Endothelial cell of umbilical vein (primary cell): ENCODE measurements around the gene ACSF3. TPM values are rescaled to one million over a fixed set of nuclear protein-coding genes. Genes with fewer than 3 reads are reported as not detected.

ENCODE experiments used
- BruUV-seq: library from RNA; stranded (reverse); fragments of 400-500 nt; replicated peaks from 2 replicates; lab custom pipeline; 2021; lab: Mats Ljungman, UMichigan
- CTCF ChIA-PET: fragments of 300-600, 350-600 bp; sonication (Branson Sonifier 250); formaldehyde crosslinking; loops from one replicate; lab custom pipeline; 2021; ENCODE audit warnings: antibody characterized with exemption, inconsistent platforms; lab: Charles Lee
- POLR2A ChIA-PET: fragments of 300-600, 350-600 bp; sonication (Branson Sonifier 250); formaldehyde crosslinking; loops from one replicate; lab custom pipeline; 2021; ENCODE audit warnings: antibody characterized with exemption, inconsistent platforms; lab: Charles Lee
- DNase-seq: peaks from one replicate; pipeline ENCODE4 v3.0.0-alpha.2; 2011; ENCODE audit warnings: low read depth, low spot score
- FAIRE-seq: peaks from 2 replicates; lab custom pipeline; 2011; peaks lifted over from hg19 to GRCh38; lab: Jason Lieb, UNC
- H2AFZ ChIP-seq: 2 replicates; pipeline ENCODE4 v1.6.0; 2012; ENCODE audit warnings: low read depth, low read length, control low read depth, inconsistent platforms
- H3K27ac ChIP-seq: 2 replicates; pipeline ENCODE4 v1.5.1; 2011; ENCODE audit warnings: low read depth, mild to moderate bottlenecking, control low read depth, low read length, moderate library complexity; ENCODE audit not compliant: insufficient read depth
- H3K27me3 ChIP-seq, 2 experiments: 2 replicates each; pipeline versions ENCODE4 v1.6.0 to v1.6.1; 2011; ENCODE audit warnings: low read length in 2 of 2, mixed read lengths in 1 of 2; ENCODE audit not compliant: control insufficient read depth in 2 of 2, insufficient read depth in 2 of 2
- H3K36me3 ChIP-seq, 2 experiments: 2 replicates in 1 of 2; 3 replicates in 1 of 2; pipeline ENCODE4 v1.5.1; 2011; ENCODE audit warnings: low read length in 2 of 2, mild to moderate bottlenecking in 1 of 2, moderate library complexity in 1 of 2; ENCODE audit not compliant: control insufficient read depth in 2 of 2, insufficient read depth in 2 of 2; ENCODE audit errors: extremely low read depth in 1 of 2
- H3K4me1 ChIP-seq: 3 replicates; pipeline ENCODE4 v1.5.1; 2011; ENCODE audit warnings: mild to moderate bottlenecking, low read length; ENCODE audit not compliant: control insufficient read depth, insufficient read depth; ENCODE audit errors: extremely low read depth
- H3K4me2 ChIP-seq: 2 replicates; pipeline ENCODE4 v1.6.1; 2011; ENCODE audit warnings: low read length, control low read depth, mixed read lengths; ENCODE audit not compliant: insufficient read depth
- H3K4me3 ChIP-seq, 3 experiments: fragments of 200-600 bp in 1 of 3; sonication (generic), shearing (Covaris generic) in 1 of 3; replicated peaks in 1 of 3; 2 replicates each; pipeline ENCODE4 v1.5.1; 2011 to 2016; ENCODE audit warnings: control low read depth in 3 of 3, low read length in 3 of 3, mild to moderate bottlenecking in 2 of 3, inconsistent platforms in 1 of 3, low read depth in 1 of 3, moderate library complexity in 1 of 3; ENCODE audit not compliant: insufficient read depth in 1 of 3
- H3K79me2 ChIP-seq: 2 replicates; pipeline ENCODE4 v1.6.0; 2012; ENCODE audit warnings: low read length, inconsistent platforms; ENCODE audit not compliant: control insufficient read depth, insufficient read depth
- H3K9ac ChIP-seq: replicated peaks from 2 replicates; pipeline ENCODE3; 2011; ENCODE audit warnings: low read length, control low read depth; ENCODE audit not compliant: insufficient read depth; ENCODE audit errors: extremely low read depth
- H3K9me1 ChIP-seq: replicated peaks from 3 replicates; pipeline ENCODE4 v1.6.0; 2011; ENCODE audit warnings: mild to moderate bottlenecking, low read length; ENCODE audit not compliant: control insufficient read depth, insufficient read depth; ENCODE audit errors: extremely low read depth
- H3K9me3 ChIP-seq: replicated peaks from 2 replicates; pipeline ENCODE4 v1.5.1; 2012; ENCODE audit warnings: low read length, inconsistent platforms; ENCODE audit not compliant: control insufficient read depth, insufficient read depth
- H4K20me1 ChIP-seq: replicated peaks from 2 replicates; pipeline ENCODE3; 2011; ENCODE audit warnings: mild to moderate bottlenecking, low read length; ENCODE audit not compliant: control insufficient read depth, insufficient read depth; ENCODE audit errors: extremely low read depth
- CTCF ChIP-seq, 2 donors: IDR thresholded peaks; 1 replicate in 1 of 2; 2 replicates in 1 of 2; pipeline ENCODE4 v1.5.1; 2011; ENCODE audit warnings: low read length in 2 of 2, mild to moderate bottlenecking in 2 of 2, moderate library complexity in 2 of 2, control low read depth in 1 of 2, inconsistent platforms in 1 of 2, low read depth in 1 of 2; ENCODE audit not compliant: insufficient read depth in 1 of 2; ENCODE audit errors: extremely low read depth in 1 of 2
- EZH2 ChIP-seq: IDR thresholded peaks from 2 replicates; pipeline ENCODE4 v1.6.1; 2012; ENCODE audit warnings: borderline replicate concordance, low read depth, mild to moderate bottlenecking, moderate library complexity, low read length, inconsistent platforms; ENCODE audit not compliant: severe bottlenecking
- FOS ChIP-seq: IDR thresholded peaks from 2 replicates; pipeline ENCODE4 v1.6.1; 2011; ENCODE audit warnings: mild to moderate bottlenecking, low read length, moderate library complexity, borderline replicate concordance; ENCODE audit not compliant: insufficient read depth
- GATA2 ChIP-seq: IDR thresholded peaks from 2 replicates; pipeline ENCODE4 v1.7.0; 2011; ENCODE audit warnings: low read depth, mild to moderate bottlenecking, moderate library complexity, mixed read lengths, low read length; ENCODE audit not compliant: insufficient read length, insufficient read depth
- JUN ChIP-seq: IDR thresholded peaks from 2 replicates; pipeline ENCODE4 v1.6.1; 2011; ENCODE audit warnings: borderline replicate concordance, low read depth; ENCODE audit not compliant: insufficient read length, insufficient read depth
- MAX ChIP-seq: IDR thresholded peaks from 2 replicates; pipeline ENCODE4 v1.6.1; 2011; ENCODE audit not compliant: insufficient read depth, insufficient read length
- MYC ChIP-seq: IDR thresholded peaks from one replicate; pipeline ENCODE4 v1.6.1; 2011; ENCODE audit warnings: mild to moderate bottlenecking, low read depth, low read length
- POLR2A ChIP-seq: IDR thresholded peaks from 2 replicates; pipeline ENCODE4 v1.6.1; 2012; ENCODE audit warnings: low read depth, mild to moderate bottlenecking, control low read depth, low read length
- POLR2AphosphoS5 ChIP-seq: IDR thresholded peaks from 2 replicates; pipeline ENCODE4 v1.6.1; 2012; ENCODE audit warnings: low read depth, mild to moderate bottlenecking, control low read depth, low read length, moderate library complexity; ENCODE audit not compliant: insufficient read depth
- dilution Hi-C: fragments of 300-500 bp; cut with MboI; formaldehyde crosslinking; loops from one replicate; pipeline ENCODE4 v1.15.0; 2019; ENCODE audit warnings: low sequenced_read_pairs; ENCODE audit not compliant: extremely low pct_ligation_motif_present
- intact Hi-C: fragments of 100-400 bp; cut with micrococcal nuclease; formaldehyde crosslinking; loops from one replicate; pipeline ENCODE4 v1.10.0; 2022
- polyA plus RNA-seq, 4 experiments: library from polyadenylated mRNA; depleted of rRNA in 3 of 4; stranded (reverse) in 3 of 4; unstranded in 1 of 4; fragments of >200 nt; gene quantifications; 2 replicates each; pipeline versions ENCODE4 v1.2.1 to v1.2.3, GENCODE V29; 2011 to 2012; ENCODE audit warnings: missing spikeins in 1 of 4
- total RNA-seq: library from RNA; stranded (reverse); gene quantifications from 2 replicates; pipeline ENCODE4 v1.2.3, GENCODE V29; 2021

ACSF3 gene
- total and polyA plus RNA-seq, 2 donors (not counting 3 experiments of a cell fraction or from before 2014, with no cell fraction given): 18.6 to 33.2 TPM

GRCh38 chr16:89132194-89133005 is 38.7 kb downstream of the ACSF3 start:
- Histone ChIP-seq H2AFZ (no peak overlapping the region), H3K27ac (no peak overlapping the region), H3K4me2 (no peak overlapping the region), H3K4me3 (no peak overlapping the region), H3K27me3 (no peaks in the 10 kb centered on the region), H3K9ac (no peak overlapping the region), H3K9me3 (no peaks in the 10 kb centered on the region), H3K79me2 (no peaks in the 10 kb centered on the region), H3K36me3 (peaks cover 0 to 10% of the 10 kb centered on the region in 2 experiments), H4K20me1 (peaks cover 2% of the 10 kb centered on the region), H3K9me1 (no peaks in the 10 kb centered on the region), H3K4me1 (no peaks in the 10 kb centered on the region)
- ChIA-PET POLR2A (no interaction called here), CTCF (no interaction called here)
- DNase-seq: no peak
- TF ChIP-seq JUN (no peak), GATA2 (no peak), CTCF (IDR thresholded peaks at IDR 0.05; ENCODE audit: extremely low read depth in 1 of 2, insufficient read depth in 1 of 2, low read depth in 1 of 2, low read length in 2 of 2) (no peak), EZH2 (no peak), POLR2AphosphoS5 (no peak), MYC (no peak), MAX (no peak), FOS (no peak), POLR2A (no peak)
- intact Hi-C loops (no loop called here), dilution Hi-C loops (loop anchor here (25.0 kb wide), 1 partner anchor 170 kb away; no protein-coding TSS in a partner anchor)
- FAIRE-seq: no peak
- BruUV-seq: no TSS peak
